Superior temporal gyrus (tissue), 1 donor: ENCODE results near the gene EGFL8.

Experiments
- DNase-seq: peaks from one replicate; pipeline ENCODE4 v3.0.0-alpha.2; 2016; ENCODE audit errors: extremely low spot score

EGFL8 gene

DNA sequence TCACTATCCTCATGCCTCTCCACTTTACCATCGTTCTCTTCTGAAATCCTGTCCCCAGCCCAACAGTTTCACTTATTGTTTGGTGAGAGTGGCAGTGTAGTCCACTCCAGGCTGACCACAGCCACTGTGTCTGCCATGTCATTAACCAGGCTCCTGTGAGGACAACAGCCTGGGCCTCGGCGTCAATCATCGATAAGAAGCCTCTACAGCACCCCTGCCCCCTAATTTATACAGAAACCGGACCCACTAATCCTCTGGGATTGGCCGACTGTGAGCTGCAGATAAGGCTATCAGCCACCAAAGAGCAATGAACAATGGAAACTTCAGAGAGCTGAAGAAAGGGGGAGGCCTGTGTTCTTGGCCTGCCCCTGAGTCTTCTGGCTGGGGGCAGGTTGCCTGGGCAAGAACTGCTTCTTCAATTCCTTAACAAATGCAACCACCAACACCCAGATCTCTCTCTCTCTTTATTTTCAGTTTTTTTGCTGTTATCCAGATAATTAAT, 3.4 kb downstream of the EGFL8 start:
- no peak for DNase-seq

DNA sequence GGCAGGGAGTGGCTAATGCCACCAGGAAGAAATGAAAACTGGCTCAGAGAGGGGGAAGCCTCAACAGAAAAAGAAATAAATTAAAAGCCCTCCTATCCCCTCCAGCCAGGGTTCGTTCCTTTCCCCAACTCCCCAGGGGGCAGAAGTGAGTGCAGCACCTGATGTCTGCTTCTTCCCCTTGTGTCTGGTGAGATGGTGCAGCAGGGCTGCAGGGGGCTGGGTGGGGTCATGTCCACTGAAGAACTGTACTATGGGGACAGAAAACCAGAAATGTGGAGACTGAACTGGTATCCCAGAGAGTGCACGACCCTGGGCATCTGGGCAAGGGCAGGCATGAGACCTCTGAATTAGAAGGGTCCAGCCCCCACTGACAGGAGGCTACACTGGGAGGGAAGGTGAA, 4.0 kb downstream of the EGFL8 start:
- no peak for DNase-seq

DNA sequence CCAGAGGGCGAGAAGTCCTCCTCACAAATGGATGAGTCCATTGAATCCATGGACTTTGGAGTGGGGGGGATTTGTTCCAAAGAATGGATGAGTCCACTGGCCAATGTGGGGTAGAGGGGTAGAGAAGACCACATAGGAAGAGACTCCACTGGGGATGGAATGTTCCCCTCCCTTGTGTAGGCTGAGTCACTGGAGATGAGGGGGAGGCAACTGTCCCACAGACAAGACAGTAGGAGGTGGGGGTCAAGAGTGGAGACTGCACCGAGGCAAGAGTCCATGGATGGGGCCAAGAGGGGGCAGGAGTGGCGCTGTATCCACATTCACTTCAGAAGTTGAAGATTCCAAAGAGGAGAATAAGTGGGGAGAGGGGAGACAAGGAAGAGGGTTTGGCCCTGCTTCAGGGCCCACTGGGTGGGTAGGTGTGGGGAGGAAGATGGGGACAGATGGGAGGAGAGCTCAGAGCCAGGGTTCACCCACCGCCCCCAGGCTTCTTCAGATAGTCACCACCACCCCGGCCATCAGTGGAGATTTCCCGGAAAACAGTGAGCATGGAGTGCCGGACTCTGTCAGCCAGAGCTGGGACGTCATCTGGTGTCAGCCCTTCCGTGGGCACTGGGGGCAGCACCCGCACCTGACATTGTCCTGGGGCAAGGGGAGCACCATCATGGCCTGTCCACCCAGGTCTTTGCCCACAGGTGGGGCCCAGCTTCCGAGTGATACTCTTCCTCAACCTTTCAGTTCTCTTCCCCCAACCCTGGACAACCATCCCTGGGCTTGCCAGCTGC, 4.6 kb downstream of the EGFL8 start:
- DNase-seq = no peak

DNA sequence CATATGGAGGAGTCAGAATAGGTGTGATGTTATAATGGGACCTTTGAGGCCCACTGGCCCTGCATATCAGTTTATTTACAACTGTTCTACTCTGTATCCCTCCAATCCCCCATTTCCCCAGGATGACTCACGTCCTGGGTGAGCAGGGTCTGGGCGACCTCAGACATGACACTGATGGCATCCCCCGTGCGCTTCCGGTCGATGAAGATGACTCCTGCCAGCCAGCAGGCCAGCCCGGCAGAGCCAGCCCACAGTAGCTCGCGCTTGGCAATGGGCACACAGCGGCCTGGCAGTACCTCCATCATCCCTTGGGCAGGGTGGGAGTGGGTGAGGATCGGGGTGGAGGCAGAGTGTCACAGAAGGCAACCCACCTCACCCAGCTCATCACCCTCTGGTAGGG, 5.9 kb downstream of the EGFL8 start:
- no peak for DNase-seq

DNA sequence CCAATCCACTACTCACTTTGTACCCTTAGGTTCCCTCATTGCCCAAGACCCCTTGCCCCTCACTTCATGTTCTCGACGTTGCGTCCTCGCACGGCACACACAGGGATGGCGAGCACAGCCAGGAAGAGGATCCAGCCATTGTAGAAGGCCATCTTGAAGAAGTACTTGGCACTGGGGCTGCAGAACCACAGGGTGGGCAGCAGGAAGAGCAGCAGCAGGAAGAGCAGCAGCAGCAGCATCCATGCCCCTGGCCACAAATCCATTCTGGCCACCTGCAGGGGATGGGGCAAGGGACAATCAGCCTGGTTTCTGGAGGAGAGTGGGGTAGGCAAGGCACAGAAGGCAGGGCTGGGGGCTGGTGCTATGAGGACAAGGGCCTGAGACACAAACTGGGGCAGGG, 6.8 kb downstream of the EGFL8 start:
- DNase-seq = no peak

DNA sequence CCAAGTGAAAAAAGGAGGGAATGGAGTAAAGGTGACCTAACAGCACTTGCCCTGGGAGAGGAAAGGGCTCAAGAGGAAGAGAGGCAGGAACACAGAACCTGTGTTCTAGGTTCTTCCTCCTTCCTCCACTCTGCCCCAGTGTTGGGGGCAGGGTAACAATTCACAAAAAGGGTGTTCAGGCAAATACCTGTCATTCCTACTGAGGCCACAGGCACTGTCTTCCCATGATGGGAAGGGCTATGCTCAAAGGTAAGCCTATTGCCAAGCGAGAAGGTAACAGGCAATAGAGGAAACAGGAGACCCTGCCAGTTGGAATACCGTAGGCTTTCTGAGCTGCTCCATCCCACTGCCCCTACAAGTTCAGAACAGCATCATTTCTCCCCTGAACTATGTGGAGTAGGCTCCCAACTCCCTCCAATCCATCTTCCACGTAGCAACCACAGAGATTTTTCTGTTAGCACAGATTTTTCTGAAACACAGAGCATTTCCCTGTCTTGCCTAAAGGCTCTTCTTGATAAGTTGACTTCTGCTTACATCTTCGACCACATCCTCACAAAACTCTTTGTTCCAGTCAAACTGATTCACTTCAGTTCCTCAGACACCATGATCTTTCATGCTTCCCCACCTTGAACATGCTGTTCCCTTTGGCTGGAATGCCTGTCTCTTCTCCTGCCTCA, 8.8 kb downstream of the EGFL8 start:
- no peak for DNase-seq

DNA sequence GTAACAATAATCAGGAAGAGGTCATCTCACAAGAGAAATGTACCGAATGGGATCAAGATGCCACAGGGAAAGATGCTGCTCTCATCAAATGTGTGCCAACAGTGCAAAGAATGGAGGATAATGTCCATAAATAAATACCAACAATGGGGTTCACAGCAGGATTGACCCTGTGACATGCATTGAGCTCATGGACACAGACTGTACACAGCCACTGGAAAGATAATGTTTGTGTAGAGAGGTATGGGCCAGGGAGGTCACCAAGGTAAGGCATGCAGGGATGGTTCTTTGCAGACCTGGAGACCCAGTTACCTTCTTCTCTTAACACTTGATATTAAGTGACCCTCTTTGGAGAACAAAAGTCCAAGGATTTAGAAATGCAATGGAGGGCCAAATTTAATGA, 10.0 kb downstream of the EGFL8 start:
- DNase-seq = no peak

DNA sequence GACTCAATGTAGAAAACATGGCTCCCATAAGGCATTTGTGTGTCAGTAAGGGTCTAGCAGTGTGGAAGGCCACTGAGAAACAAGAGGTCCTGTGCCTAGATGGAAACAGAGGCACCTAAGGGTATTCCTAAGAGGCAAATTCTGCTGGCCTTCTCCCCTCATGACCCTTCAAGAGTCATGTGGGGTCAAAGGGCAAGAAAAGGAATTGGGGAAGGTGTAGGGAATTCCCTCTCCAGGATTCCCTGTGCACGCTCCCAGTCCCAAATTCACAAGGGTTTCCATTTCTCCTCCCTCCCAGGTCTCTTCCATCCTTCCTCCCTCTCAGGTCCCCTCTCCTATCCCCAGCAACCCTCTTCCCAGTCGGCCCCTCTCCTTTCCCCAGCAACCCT, 10.9 kb downstream of the EGFL8 start:
- DNase-seq = no peak

DNA sequence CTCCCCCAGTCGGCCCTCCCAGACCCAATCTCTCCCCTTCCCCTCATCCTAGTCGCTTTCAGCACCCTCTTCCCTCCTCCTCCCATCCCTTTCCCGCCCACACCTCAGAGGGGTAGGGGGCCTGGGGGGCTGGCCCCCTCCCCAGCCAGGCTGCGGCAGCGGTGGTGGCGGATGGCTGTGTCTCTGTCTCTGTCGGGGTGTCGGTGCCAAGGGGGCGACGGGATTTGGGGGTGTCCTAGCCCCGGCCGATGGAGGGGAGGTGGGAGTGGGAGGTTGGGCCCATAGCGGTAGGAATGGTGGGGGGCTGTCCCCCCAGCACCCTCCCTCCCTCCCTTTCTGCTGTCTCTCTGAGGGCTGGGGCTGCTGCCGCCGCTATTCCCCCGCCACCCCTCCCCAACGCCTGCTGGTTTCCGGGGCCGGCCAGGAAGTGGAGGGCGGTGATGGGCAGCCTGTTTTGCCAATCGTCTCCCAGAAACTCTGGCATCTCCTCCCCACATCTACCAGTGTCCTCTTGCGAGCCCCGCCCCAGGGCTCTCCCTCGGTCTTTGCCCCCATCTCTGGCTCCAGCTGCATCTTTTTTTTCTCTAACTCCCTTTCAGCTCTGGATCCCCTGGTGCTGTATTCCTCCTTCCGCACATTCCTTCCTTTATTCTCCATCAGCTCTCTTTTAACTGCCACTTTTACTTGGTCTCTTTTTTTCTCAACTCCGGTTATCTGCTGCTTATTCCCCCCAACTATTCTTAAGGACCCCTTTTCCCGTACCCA, 11.5 kb downstream of the EGFL8 start, which contains the start of gene AGPAT1:
TSS of gene AGPAT1 (minus strand) at position 374 of the 765 bp plus-strand sequence. CDS start 4,588 bp downstream, outside the sequence.
- peak; percentile 98 for DNase-seq

DNA sequence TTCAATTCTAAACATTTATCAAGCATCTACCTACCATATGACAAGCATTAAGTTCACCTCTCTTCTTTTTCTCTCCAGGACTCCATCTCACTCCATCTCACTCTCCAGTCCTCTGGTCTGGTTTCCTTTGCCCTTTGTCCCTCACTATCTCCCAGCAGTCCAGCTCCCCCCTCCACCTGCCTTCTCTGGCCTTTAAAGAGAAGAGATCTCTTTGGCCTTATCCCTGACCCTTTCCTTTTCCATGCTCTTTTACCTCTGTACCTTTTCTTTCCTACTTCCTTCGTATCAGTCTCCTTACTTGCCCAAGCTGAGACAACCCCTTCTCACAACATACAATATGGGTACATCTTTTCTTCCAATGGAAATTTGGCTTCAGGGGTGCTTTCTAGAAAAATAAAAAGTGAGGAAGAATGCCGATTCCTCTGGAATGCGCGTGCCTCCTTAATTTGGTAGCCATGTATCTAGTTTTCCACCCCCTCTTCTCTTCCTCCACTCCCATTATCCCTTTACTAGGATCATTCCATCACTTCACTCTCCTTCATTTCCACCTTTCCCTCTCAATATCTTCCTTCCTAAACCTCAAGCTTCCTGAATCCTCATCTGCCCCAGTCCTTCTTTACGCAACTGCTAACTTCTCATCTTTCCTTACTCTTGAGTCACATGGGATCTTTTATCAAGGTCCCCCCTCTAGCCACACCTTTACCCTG, 12.2 kb downstream of the EGFL8 start:
- DNase-seq = peak; percentile 55

DNA sequence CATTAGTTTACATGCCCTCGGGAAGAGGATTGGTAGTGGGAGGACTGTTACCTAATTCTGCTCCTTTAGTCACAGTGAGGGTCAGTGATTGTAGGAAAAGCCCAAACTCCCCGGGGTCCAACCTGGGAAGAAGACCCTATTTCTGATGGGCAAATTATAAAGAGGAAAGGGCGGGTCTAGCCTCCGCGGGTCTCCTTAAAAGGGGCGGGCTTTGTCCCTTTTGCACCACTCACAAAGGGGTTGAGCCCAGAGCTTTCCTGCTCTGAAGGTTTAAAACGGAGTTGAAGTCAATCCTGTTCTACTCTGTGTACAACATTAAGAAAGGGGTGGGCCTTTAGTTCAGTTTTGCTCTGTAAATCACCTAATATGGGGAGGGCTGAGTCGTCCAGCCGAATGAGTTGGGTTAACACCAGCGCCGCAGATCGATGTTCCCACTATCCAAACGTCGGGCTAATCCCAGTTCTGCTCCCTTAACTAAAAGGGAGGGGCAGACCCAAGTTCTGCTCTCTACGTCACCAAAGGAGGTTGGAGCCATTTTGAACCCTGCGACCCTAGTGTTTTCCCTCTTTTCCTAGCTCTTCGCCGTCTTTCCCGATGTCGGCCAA, 12.9 kb downstream of the EGFL8 start:
- DNase-seq = no peak

DNA sequence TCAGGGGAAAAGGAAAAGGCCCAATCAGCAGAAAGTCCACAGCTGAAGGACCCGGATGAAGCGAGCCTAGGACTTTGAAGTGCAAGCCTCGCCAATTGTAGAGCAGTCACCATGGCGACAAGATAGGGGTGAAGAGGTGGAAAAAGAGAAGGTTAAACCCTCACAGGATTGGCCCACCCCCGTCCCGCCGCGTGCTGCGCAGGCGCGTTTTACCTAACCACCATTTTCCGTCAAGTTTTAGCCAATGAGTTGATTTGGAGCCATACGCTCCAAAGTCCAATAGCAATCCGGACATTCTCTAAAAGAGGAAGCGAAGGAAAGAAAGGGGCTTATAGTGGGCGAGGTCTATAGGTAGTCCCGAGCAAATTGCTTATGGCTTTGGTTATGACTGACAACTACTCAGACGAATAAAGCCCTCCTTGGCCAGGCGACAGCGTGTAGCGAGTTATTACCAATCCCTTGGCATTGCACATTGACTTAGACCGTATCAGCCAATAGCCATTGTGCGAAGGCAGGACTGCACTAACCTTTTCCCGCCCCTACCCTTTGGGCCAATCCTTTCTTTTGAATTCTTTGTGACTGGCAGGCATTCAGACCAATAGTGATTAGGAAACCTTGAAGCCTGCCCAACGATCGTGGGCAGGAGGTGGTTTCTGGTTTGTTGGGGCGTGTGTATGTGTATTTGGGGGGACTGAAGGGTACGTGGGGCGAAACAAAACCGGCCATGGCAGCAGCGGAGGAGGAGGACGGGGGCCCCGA, 13.6 kb downstream of the EGFL8 start, which contains the start of gene RNF5:
TSS of gene RNF5 (plus strand) at position 618 of the 759 bp plus-strand sequence. CDS start at position 725, 107 bp downstream.
- DNase-seq = peak; percentile 100

DNA sequence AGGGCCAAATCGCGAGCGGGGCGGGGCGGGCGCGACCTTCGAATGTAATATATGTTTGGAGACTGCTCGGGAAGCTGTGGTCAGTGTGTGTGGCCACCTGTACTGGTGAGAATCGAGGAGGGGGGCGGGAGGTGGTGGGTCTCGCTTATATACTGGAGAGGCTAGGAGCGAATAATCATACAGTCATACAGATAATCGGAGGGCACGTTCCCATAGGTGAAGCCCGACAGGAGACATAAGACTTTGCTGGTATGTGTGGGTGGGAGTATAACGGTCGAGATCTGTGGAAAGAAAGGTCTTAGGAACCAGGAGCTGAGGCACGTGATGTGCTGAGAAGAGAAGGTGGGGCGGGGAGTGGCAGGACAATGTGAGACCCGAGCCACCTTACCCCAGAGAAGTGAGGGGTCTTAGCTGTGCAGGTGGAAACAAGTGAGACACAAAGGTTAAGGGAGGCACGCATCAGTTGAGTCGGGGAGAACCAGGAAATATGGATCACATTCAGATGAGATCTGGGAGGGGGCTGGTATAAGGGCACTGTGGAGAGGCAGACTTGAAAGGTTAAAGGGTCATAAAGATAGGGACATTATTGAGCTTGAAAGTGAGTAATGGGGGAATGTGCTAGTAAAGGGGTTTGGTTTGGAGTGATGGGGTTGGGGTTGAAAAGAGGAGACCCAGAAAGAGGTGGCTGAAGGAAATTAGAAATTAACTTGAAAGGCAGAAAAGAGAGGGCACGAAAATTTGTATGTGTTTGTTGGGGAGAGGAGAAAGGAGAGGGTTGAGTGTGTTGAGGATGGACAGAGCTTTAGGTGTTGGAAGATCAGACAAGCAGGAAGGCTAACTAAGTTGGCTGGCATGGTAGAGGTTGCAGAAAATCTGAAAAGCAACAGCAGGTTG, 14.4 kb downstream of the EGFL8 start:
- no peak for DNase-seq

DNA sequence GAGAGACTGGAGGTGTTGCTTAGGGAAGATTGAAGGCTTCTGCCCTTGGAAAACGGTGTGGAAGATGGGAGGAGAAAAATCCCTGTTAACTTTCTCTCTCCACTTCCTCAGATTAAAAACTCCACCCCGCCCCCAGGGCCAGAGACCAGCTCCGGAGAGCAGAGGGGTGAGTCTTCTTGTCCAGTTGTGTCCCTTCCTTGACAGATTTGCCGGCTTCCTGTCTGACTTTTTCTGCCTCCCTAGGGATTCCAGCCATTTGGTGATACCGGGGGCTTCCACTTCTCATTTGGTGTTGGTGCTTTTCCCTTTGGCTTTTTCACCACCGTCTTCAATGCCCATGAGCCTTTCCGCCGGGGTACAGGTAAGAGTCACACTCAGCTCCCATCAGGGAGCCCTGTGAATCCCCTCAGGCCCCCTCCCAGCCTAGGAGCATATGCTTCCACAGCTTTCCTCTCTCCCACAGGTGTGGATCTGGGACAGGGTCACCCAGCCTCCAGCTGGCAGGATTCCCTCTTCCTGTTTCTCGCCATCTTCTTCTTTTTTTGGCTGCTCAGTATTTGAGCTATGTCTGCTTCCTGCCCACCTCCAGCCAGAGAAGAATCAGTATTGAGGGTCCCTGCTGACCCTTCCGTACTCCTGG, 15.5 kb downstream of the EGFL8 start:
- no peak for DNase-seq

DNA sequence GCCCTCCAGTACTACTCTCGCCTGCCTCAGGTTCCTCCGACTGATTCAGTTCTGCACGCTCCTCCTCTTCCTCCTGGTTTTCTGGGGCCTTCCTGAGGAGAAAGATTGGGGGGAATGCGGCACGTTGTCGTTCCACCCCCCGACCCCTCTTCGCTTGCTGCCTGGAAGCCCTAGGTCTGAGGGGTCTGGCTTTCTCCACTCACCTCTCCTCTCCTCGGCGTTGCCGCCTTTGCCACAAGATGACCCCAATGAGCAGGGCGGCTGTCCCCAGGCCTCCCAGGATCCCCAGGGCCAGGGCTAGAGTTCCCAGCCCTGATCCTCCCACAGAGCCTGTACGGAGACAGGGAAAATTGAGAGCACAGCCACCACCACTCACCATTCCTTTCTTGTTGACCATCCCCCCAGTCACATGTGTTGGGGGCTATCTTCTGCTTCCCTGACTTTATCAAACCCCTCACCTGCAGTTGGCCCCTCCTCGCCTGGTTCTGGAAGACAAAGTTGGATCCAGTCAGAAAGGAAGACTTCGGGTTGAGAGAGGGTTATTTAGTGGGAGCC, 16.8 kb downstream of the EGFL8 start:
- DNase-seq = no peak

DNA sequence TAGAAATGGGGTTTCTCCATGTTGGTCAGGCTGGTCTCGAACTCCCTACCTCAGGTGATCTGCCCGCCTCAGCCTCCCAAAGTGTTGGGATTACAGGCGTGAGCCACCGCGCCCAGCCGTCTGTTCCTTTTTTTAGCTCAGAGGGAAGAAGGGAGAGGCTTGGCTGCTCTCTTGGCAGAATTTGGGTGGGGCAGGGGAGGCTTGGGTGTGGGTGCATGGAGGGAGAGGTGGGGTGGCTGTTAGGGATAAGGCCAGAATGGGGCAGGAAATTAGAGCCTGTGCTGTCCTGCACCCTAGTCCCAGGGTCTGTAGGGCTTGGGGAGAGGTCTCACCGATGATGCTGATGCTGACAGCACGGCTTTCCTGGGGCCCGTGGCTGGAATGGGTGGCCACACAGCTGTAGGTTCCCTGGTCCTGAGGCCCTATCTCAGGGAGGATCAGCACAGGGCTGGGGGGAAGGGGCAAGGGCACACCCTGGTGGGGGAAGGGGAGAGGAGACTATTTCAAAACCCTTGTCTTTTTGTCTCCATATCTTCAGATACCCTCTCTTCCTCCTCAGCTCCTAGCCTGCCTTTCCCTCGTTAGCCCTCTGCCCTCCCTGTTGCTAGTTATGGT, 17.6 kb downstream of the EGFL8 start:
- DNase-seq = no peak

DNA sequence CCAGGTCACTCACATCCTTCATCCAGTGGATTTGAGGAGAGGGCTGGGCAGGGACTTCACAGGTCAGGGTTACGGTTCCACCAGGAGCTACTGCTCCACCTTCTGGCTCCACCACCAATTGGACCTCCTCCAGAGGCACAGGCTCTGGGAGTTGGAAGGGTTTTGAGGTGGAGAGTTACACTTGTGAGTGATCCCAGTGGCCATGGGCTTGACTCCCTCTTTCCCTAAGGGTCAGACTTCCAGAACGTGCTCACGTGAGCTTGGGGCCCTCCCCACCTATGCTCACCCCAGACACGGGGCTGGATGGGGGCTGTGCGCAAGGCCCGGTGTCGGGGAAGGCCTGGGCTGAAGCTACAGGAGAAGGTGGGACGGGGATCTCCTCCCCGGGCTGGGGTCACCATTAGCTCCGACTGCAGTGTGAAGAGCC, 18.2 kb downstream of the EGFL8 start:
- DNase-seq = no peak

DNA sequence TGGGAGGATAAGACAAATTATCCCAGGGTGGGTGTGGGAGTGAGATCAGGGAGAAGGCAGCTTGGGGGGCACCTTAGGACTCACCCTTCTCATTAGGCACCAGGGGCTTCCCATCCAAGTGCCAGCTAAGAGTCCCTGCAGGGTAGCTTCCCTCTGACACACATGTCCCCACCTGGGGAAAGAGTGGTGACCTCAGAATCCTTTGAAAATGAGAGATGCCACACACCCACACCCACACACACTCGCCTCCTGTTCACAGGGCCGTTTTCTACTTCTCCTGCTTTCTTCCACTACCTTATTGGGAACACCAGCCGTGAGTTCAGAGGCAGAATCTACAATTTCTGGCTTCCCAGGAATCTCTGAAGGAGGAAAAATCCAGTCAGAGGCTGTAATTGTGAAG, 18.6 kb downstream of the EGFL8 start:
- no peak for DNase-seq
